Activated T-helper 2 cell treated with anti-CD3 and anti-CD28 coated beads, Interferon-gamma antibody, Interleukin-2, Interleukin-4, amounts not matched to agents 10 μg/mL and 5 μg/mL and 100 μg/mL, durations not matched to agents 14 hours and 24 hours and 36 hours (primary cell): Measurements from ENCODE around the gene SKIC8. TPM values are rescaled to one million over a fixed set of nuclear protein-coding genes. Genes with fewer than 3 reads are reported as not detected.

Experiments
- DNase-seq: peaks from one replicate; pipeline ENCODE4 v3.0.0; 2021; ENCODE audit warnings: low spot score
- H3K27ac Mint-ChIP-seq: one replicate; pipeline ENCODE4 v1.8.0; 2021; ENCODE audit warnings: mixed read lengths
- H3K27me3 Mint-ChIP-seq: one replicate; pipeline ENCODE4 v1.8.0; 2021; ENCODE audit warnings: low read depth, mixed read lengths
- H3K36me3 Mint-ChIP-seq: one replicate; pipeline ENCODE4 v1.8.0; 2021; ENCODE audit warnings: low read depth, mixed read lengths
- H3K4me1 Mint-ChIP-seq: one replicate; pipeline ENCODE4 v1.8.0; 2021; ENCODE audit warnings: low read depth, mixed read lengths
- H3K4me3 Mint-ChIP-seq: one replicate; pipeline ENCODE4 v1.8.0; 2021; ENCODE audit warnings: low read depth, mild to moderate bottlenecking, moderate library complexity, mixed read lengths
- H3K9me3 Mint-ChIP-seq: one replicate; pipeline ENCODE4 v1.8.0; 2021; ENCODE audit warnings: mixed read lengths
- intact Hi-C: fragments of 100-400 bp; cut with micrococcal nuclease; formaldehyde crosslinking; loops from one replicate; pipeline ENCODE4 v1.15.1; 2023
- total RNA-seq: library from RNA; stranded (reverse); gene quantifications from 2 replicates; pipeline ENCODE4 v1.2.3, GENCODE V29; 2022

SKIC8 gene
- total RNA-seq, 1 donor from 2014 or later, result 51.2 TPM

DNA sequence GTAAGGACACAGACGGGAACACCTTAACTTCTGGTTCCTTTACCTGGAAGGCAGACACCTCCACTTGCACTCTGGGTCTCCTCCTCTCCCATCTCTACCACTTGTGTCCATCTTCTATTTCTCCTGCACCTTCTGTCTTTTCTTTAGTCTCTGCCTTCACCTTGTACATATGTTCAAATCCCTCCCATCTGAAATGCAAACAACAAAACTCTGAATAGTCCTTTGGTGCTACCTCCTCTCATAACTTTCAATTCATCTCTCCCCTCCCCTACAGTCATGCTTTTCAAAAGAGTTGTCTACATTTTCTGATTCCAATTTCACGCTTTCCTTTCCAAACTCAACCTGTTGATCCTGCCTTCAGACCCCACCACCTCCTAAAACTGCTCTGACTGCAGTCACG lies 35.4 kb upstream of the SKIC8 start:
- intact Hi-C loops, result no loop called here
- Mint-ChIP-seq H3K27ac (no peak overlapping the region), H3K4me1 (no peaks in the 10 kb centered on the region), H3K4me3 (no peak overlapping the region), H3K36me3 (no peaks in the 10 kb centered on the region), H3K27me3 (peaks cover 21% of the 10 kb centered on the region), H3K9me3 (no peaks in the 10 kb centered on the region)
- DNase-seq, result no peak

DNA sequence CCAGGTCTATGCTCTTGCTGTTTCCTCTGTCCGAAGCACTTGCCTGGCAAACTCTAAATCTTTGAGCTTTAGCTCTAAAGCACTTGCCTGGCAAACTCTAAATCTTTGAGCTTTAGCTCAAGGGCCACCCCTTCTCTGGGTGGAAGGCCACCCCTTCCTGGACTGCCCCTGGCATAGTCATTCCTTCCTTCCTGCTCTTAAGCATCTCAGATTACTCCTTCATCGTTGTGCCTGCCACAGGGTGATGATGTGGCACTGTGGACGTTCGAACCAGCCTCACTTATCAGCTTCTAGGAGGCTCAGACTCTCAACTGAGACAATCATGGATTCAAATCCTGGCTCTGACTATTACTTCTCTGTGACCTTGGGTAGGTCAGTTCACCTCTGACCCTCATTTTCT lies 30.2 kb upstream of the SKIC8 start:
- Mint-ChIP-seq H3K4me3 (no peak overlapping the region), H3K27me3 (peaks cover 7% of the 10 kb centered on the region), H3K4me1 (no peaks in the 10 kb centered on the region), H3K27ac (no peak overlapping the region), H3K36me3 (no peaks in the 10 kb centered on the region), H3K9me3 (no peaks in the 10 kb centered on the region)
- no peak for DNase-seq
- intact Hi-C loops, result no loop called here

DNA sequence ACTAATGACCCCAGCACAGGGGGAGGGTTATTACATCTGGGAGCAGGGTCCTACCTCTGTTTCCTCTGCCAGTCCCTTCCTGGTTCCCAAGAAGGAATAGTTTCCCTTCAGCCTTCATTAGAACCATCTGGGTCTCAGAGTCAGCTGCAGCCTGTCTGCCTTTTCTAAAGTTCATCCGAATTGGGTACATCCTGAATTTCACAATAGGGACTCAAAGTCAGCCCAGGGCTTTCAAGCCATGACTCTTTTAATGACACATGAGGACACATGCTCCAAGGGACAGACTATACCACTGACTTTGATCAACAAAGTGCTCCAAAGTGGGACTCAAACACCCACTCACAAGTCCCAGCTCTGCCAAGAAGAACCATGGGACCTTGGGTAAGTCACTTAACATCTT lies 28.1 kb upstream of the SKIC8 start:
- no peak for DNase-seq
- Mint-ChIP-seq H3K9me3 (no peaks in the 10 kb centered on the region), H3K27ac (no peak overlapping the region), H3K36me3 (no peaks in the 10 kb centered on the region), H3K4me3 (no peak overlapping the region), H3K27me3 (peaks cover 5% of the 10 kb centered on the region), H3K4me1 (no peaks in the 10 kb centered on the region)
- intact Hi-C loops, result no loop called here

DNA sequence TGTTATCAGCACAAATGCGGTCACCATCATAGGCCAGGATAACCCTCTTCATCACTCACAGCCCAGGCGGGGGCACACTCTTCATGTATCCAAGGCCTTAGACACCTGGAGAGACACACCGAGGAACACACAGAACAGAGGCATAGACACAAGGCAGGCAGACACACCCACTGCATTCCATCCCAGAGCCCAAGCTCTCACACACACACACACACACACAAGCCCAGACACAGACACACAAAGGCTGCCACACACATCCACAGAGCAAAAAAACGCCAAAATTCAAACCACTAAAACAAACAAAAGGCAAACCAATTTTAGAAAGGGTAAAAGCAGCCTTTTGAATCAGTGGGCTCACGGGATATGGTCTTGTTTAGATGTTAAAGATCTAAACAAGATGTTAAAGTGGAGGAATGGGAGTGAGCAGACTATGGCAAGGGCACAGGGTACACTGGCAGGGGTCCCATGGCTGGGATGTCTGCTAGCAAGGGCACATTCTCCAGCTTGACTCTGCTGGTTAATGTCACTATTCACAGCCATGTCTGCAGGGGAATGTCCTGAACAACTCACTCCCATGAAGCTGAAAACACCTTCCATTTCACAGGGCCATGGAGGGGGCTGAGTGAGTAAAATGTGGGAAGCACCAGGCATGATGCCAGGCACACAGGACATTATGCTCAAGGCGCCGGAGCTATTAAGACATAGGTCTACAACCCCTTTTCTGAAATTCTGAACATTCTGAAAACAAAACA lies 25.9 kb upstream of the SKIC8 start:
- Mint-ChIP-seq H3K4me3 (no peak overlapping the region), H3K9me3 (no peaks in the 10 kb centered on the region), H3K27me3 (peaks cover 5% of the 10 kb centered on the region), H3K27ac (no peak overlapping the region), H3K36me3 (no peaks in the 10 kb centered on the region), H3K4me1 (no peaks in the 10 kb centered on the region)
- intact Hi-C loops, result no loop called here
- no peak for DNase-seq

DNA sequence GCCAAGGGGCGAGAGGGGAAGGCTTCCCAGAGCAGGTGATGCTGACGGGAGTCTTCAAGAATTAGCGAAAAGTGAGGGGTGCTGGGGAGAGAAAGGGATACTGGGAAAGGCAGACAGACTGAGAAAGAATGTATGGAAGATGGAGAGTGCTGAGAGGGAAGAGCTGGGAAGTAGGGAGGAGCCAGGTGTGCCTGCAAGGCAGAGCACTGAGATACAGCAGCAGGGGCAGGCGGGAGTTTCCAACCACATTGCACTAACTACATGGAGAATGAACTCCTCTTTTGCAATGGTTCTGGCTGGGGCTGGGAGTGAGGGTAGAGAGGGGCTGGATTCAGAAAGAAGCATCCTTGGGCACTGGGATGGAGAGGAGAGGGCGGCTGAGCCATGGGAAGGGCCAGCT lies 24.7 kb upstream of the SKIC8 start:
- no peaks in the 10 kb centered on the region for H3K9me3 Mint-ChIP-seq
- no peak for DNase-seq
- intact Hi-C loops, result no loop called here
- no peak overlapping the region for H3K4me3 Mint-ChIP-seq
- no peak overlapping the region for H3K27ac Mint-ChIP-seq
- peaks cover 5% of the 10 kb centered on the region for H3K27me3 Mint-ChIP-seq
- H3K36me3 Mint-ChIP-seq, result no peaks in the 10 kb centered on the region
- no peaks in the 10 kb centered on the region for H3K4me1 Mint-ChIP-seq

DNA sequence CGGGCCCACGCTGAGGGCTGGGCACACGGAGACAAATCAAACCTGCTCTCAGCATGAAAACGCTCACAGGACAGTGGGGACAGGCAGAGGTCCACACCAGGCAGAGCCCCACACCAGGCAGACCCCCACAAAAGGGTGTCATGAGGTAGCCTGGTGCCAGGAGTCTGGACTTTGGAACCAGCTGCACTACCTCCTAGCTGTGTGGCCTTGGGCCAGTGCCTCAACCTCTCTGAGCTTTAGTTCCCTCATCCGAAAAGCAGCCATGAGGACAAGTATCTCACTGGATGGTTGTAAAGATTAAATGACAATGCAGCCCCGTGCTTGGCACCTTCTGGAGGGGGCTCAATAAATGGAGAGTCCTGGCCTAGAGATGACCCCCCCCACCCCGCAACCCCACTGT lies 24.3 kb upstream of the SKIC8 start:
- no peaks in the 10 kb centered on the region for H3K9me3 Mint-ChIP-seq
- intact Hi-C loops, result no loop called here
- no peak overlapping the region for H3K27ac Mint-ChIP-seq
- no peak overlapping the region for H3K4me3 Mint-ChIP-seq
- H3K4me1 Mint-ChIP-seq, result no peaks in the 10 kb centered on the region
- peaks cover 5% of the 10 kb centered on the region for H3K27me3 Mint-ChIP-seq
- H3K36me3 Mint-ChIP-seq, result no peaks in the 10 kb centered on the region
- DNase-seq, result no peak

DNA sequence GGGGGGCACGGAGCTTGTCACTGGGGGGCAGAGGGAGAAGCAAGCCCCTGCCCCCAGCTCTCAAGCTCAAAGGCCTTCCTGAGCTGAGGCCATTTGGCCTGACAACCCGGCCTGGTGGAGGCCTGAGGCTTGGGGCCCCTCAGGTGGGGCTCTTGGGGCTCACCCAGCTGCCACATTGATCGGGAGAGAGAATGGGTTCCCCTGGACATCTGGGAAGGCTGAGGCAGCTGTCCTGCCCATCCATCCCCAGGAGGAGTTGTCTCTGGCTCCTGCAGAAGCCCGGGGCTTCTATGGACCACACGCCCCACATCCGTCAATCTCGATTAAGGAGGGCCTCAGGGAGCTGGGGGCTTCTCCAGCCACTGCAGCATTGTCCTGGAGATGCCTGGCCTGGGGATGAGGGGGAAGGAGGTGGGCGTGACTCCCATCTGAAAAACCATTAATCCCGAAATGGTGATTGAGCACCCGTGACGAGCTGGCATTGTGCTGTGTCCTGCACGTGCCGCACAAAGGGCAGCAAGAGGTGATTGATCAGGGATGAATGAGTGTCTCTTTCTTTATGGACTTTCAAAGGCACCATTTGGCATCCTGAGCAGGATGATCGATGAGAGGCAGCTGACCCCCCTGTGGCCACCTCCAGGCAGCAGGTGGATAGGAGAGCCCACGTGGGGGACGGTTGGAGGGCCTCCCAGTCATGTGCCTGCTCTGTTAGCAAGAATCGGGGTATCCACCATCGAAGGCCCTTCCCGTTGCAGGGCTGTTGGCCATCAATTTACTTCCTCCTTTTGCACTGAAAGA lies 23.5 kb upstream of the SKIC8 start:
- intact Hi-C loops, result no loop called here
- peaks cover 7% of the 10 kb centered on the region for H3K27me3 Mint-ChIP-seq
- H3K27ac Mint-ChIP-seq, result no peak overlapping the region
- no peak for DNase-seq
- no peaks in the 10 kb centered on the region for H3K9me3 Mint-ChIP-seq
- H3K4me3 Mint-ChIP-seq, result no peak overlapping the region
- no peaks in the 10 kb centered on the region for H3K4me1 Mint-ChIP-seq
- H3K36me3 Mint-ChIP-seq, result no peaks in the 10 kb centered on the region

DNA sequence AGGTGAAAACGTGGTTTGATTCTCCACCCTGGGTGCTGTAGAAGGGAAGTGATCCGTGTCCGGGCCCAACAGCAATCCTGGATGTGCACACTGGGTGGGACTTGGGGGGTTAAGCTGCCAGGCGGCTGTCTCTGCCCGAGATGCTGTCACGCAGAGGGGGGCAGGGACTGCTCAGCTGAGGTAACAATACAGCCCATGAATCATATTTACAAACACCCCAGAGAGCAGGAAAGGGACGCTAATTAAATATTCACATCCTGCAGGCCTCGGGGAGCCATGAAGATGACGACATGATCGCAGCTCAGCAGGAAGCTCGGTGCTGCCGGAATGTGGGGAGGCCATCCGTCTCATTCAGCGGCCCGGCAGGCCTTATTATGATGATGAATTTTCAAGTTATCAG lies 22.8 kb upstream of the SKIC8 start:
- Mint-ChIP-seq H3K4me1 (no peaks in the 10 kb centered on the region), H3K27ac (no peak overlapping the region), H3K4me3 (no peak overlapping the region), H3K27me3 (peaks cover 7% of the 10 kb centered on the region), H3K36me3 (no peaks in the 10 kb centered on the region), H3K9me3 (no peaks in the 10 kb centered on the region)
- no peak for DNase-seq
- intact Hi-C loops, result no loop called here

DNA sequence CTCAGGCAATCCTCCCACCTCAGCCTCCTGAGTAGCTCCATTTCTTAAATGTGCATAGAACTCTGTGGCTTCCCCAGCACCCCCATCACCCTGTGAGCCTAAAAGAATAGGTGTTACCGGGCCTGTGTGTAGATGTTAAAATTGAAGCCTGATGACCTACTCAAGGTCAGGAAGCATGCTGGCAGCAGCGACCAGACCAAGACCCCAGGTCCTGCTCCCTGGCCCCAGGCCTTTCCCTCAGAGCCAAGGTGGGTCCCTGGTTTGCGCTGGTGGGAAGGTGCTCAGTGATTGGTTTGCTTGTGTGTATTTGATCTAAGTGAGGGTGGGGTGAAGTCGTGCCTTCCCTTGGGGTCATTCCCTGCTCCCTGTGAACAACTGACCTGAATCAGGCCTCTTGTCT lies 22.4 kb upstream of the SKIC8 start:
- Mint-ChIP-seq H3K27ac (no peak overlapping the region), H3K9me3 (no peaks in the 10 kb centered on the region), H3K4me3 (no peak overlapping the region), H3K27me3 (peaks cover 4% of the 10 kb centered on the region), H3K36me3 (no peaks in the 10 kb centered on the region), H3K4me1 (no peaks in the 10 kb centered on the region)
- intact Hi-C loops, result no loop called here
- DNase-seq, result no peak

DNA sequence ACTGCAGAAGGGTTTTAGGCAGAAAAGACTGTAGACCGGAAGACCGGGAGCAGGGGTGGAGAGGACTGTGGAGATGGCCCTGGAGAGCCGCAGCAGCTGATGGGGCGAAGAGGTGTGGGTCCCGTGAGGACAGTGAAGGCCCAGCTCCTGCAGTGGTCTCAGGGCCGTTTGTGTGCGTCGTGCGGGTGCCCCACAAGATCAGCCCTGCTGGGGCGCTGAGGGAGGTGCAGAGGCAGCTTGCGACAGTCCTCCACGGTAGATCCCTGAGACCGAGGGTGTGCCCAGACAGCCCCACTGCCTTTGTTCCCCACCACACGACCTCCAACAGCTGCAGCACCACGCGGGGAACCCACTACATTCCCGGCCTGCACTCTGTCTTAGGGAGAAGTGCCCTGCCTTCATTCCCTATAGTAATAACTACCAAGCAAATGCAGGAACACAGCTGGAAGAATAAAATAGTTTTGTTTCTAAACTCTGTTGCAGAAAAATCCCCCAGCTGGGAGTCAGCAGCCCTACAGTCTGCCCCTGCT lies 21.7 kb upstream of the SKIC8 start:
- no peaks in the 10 kb centered on the region for H3K4me1 Mint-ChIP-seq
- H3K4me3 Mint-ChIP-seq, result no peak overlapping the region
- intact Hi-C loops, result no loop called here
- DNase-seq, result no peak
- no peak overlapping the region for H3K27ac Mint-ChIP-seq
- no peaks in the 10 kb centered on the region for H3K9me3 Mint-ChIP-seq
- H3K27me3 Mint-ChIP-seq, result peaks cover 4% of the 10 kb centered on the region
- H3K36me3 Mint-ChIP-seq, result no peaks in the 10 kb centered on the region

DNA sequence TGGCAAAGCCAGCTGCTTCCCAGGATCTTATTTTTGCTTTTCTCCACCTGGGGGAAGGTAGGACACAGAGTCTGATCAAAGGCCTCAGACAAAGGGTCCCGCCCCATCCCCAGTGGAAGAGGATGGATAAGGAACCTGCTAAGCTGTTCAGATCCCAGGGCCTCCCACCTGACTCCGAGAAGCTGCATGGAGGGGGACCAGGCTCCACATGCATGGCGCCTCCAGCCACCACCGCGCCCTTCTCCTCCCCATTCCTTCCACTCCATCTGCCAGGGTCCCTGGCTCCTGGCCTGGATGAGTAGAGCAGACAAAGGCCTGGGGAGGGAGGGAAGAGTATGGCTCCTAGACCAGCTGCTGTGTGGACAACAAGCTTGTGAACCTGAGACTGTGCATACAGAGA lies 20.8 kb upstream of the SKIC8 start:
- Mint-ChIP-seq H3K36me3 (no peaks in the 10 kb centered on the region), H3K9me3 (no peaks in the 10 kb centered on the region), H3K27me3 (peaks cover 4% of the 10 kb centered on the region), H3K4me3 (no peak overlapping the region), H3K27ac (no peak overlapping the region), H3K4me1 (no peaks in the 10 kb centered on the region)
- intact Hi-C loops, result no loop called here
- no peak for DNase-seq

DNA sequence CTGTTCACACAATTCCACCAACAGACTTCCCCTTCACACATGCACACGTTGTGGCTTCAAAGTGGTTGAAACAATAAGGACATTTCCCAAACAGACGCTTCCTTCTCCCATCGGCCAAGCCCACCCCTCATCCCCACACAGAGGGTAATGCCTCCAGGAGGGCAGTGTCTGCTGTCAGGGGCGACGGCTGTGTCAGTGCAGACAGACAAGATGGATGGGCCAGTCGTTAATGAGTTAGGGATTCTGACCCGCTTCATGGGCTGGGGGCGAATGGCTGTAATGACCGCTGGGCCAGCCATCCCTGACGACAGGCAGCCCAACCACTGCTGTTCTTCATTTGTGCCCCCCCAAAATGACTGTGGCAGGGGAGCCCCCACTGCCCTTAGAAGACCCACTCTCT lies 20.2 kb upstream of the SKIC8 start:
- no peak for DNase-seq
- H3K9me3 Mint-ChIP-seq, result no peaks in the 10 kb centered on the region
- peaks cover 2% of the 10 kb centered on the region for H3K27me3 Mint-ChIP-seq
- H3K36me3 Mint-ChIP-seq, result no peaks in the 10 kb centered on the region
- H3K4me3 Mint-ChIP-seq, result no peak overlapping the region
- intact Hi-C loops, result loop anchor here (10.0 kb wide), 1 partner anchor 165 kb away; no protein-coding TSS in a partner anchor
- H3K4me1 Mint-ChIP-seq, result no peaks in the 10 kb centered on the region
- H3K27ac Mint-ChIP-seq, result no peak overlapping the region

DNA sequence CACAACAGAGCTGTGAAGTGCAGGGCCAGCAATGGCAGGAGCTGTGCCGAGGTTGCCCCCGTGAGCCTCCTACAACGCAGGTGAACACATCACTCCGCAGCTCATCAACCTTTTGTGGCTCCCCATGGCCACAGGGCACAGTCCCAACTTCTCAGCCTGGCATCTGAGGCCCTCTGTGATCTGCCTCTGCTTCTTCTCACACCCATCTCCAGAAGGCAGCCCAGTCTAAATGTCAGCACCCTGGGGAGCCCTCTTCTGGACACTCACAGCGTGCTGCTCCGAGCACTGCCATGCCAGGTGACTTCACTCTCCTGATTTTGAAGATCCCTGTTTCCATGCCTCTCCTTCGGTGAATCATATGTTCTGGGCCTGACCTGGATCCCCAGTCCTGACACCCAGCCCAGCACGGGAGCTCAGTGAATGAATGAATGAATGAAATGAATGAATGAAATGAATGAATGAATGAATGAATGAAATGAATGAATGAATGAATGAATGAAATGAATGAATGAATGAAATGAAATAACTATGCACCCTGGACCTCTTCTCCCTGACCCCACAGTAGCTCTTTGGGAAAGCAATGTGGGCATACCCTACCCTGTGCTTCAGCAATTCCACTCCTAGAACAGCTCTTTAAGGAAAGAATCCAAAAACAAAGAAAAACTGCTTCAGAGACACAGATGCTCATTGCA lies 17.9 kb upstream of the SKIC8 start:
- no peak overlapping the region for H3K4me3 Mint-ChIP-seq
- no peaks in the 10 kb centered on the region for H3K36me3 Mint-ChIP-seq
- H3K27ac Mint-ChIP-seq, result no peak overlapping the region
- H3K27me3 Mint-ChIP-seq, result peaks cover 2% of the 10 kb centered on the region
- intact Hi-C loops, result loop anchor here (10.0 kb wide), 1 partner anchor 168 kb away; no protein-coding TSS in a partner anchor
- no peak for DNase-seq
- no peaks in the 10 kb centered on the region for H3K4me1 Mint-ChIP-seq
- no peaks in the 10 kb centered on the region for H3K9me3 Mint-ChIP-seq
